Myocyte (in vitro differentiated cells): ENCODE data around the gene C2CD3. TPM values are rescaled to one million over a fixed set of nuclear protein-coding genes. Genes with fewer than 3 reads are reported as not detected.
A peak's percentile ranks its signal among the peaks of the same experiment; 100 is the strongest.

Experiments
- DNase-seq: peaks from one replicate; pipeline ENCODE4 v3.0.0-alpha.2; 2012; ENCODE audit warnings: low read depth
- total RNA-seq: library from RNA; depleted of rRNA; stranded (reverse); fragments of >200 nt; gene quantifications from 2 replicates; pipeline ENCODE4 v1.2.3, GENCODE V29; 2014

Gene C2CD3
- total RNA-seq, 1 donor from 2014 or later, result 55.6 TPM

- peak; percentile 78 for DNase-seq
Measured at GRCh38 chr11:73983741-73984538, 186.9 kb downstream of the C2CD3 start.

DNA sequence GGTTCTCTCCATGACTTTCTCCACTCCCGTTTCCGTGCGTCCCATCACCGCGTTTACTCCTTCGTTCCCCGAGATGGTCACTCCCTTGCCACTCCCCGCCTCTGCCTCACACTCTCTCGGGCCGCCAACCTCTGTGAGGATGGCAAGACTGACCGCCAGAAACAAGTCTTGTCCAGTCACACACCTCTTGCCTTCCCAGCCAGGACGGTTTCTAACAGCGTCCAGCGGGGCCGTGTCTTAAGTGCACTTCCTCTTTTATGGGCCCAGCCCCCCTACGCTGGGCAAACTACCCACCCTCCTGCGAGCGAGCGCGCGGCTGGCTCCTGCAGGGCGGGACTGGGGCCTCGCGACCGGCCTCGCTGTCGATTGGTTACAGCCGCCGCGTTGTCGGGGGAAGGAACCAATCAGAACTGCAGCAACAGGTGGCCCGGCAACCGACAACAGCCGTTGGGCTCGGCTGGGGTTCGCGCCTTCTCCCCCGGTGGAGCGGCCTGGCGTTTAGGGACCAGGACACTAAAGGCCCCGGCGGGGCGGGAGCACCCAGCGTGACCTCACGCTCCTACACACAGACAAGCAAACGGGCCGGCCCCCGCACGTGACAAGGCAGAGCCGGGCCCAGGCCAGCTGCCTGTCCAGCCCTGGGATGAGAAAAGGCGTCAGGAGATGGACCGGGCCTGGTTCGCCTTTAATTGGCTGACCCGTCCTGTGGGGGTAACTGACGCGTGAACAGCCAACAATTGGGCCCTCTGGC lies 187.6 kb downstream of the C2CD3 start:
- peak; percentile 96 for DNase-seq

GRCh38 chr11:73982595-73982989 lies 188.2 kb downstream of the C2CD3 start, which contains the start of gene UCP2:
Gene UCP2 (minus strand): TSS chr11:73982843. CDS start chr11:73978378, 4,465 bp downstream.
- peak; percentile 89 for DNase-seq

- no peak for DNase-seq
Measured at GRCh38 chr11:73981051-73981805, 189.6 kb downstream of the C2CD3 start.

DNA sequence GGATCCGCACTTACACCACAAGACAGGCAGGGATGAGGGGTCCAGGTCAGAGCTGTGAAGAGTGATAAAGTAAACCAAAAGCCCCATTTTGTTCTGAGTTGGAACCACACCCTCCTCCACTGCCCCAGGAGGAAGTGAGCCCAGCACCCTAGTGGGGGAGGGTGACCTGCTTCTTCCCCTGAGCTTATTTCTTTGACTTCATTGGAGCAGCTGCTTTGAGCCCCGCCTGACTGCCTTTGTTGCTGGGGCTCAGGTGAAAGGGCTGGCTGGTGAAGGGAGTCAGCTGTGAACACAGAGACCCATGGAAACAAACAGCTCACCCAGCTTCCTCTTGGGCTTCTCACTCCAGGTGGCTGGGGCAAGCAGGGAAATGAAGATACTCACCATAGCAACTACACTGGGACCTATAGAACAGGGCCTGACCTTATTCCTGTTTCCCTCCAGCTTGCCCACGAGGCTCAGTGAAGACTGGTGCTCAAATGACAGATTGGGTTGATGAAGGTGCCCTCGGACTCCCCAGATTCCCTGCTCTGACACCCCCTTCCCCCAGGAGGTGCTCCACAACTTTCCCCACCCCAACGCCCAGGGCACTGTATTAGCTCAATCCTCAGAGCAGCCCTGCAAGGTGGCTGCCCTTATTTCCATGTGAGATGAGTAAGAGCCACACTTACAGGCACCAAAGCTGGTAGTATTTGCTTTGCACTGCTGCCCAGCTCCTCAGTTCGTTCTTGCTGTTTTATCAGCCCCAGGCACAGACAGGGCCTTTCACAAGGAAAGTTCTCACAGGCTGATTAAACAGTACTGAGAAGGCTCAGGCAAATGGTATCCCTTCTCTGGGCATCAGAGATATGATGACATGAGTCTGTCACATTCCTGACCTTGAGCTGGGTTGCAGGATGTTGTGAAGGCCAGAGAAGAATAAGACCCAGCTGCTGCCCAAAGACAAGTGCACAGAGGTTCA lies 190.5 kb downstream of the C2CD3 start:
- DNase-seq, result peak; percentile 79

DNA sequence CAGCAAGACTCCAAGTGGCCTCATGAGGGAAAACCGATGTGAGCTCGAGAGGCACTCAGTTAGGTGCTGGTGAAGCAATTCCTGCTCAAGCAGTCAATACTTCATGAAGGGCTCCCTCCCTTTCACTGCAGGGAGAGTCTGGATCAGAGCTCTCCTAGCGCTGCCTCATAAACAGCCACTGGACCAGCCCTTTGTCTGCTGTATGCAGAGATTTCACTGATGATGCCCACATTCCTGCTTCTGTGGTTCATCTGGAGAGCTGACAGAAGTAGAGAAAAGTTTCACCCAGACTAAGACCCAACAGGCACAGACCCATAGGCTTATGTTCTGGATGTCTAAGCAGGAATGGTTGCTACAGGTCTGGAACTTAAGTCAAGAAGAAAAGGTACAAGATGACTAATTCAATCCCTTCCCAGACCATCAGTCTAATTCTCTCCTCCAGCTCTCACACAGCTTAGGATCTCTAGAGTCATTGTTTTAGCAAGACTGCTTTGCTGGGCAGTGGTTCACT lies 192.2 kb downstream of the C2CD3 start:
- DNase-seq, result no peak

DNA sequence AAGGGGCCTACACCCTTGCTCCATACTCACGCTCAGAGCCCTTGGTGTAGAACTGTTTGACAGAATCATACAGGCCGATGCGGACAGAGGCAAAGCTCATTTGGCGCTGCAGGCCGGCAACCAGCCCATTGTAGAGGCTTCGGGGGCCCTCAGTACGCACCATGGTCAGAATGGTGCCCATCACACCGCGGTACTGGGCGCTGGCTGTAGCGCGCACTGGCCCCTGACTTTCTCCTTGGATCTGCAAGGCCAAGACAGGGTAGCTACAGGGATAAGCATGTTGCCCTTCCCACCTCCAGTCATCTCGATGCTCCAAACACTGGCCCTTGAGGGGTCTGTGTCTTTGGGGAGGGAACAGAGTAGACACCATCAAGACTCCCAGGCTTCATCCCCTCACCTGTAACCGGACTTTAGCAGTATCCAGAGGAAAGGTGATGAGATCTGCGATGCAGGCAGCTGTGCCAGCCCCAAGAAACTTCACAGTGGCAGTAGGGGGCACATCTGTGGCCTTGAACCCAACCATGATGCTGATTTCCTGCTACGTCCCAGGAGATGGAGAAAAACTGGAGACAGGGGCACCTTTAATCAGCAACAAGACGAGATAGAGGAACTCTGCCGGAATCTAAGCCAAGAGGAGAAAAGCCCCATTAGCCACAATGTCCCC lies 192.8 kb downstream of the C2CD3 start:
- no peak for DNase-seq

- DNase-seq, result no peak
Measured at GRCh38 chr11:73976451-73977151, 194.2 kb downstream of the C2CD3 start.

DNA sequence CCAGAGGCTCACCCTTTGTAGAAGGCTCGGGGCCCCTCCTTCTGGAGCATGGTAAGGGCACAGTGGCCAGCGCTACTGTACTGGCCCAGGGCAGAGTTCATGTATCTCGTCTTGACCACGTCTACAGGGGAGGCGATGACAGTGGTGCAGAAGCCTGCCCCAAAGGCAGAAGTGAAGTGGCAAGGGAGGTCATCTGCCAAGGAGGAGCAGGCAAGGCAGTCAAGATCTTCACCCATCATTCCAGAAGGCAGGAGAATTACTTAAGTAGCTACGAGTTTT lies 195.4 kb downstream of the C2CD3 start:
- DNase-seq, result no peak

- DNase-seq, result no peak
Measured at GRCh38 chr11:73974604-73975478, 196.0 kb downstream of the C2CD3 start.

DNA sequence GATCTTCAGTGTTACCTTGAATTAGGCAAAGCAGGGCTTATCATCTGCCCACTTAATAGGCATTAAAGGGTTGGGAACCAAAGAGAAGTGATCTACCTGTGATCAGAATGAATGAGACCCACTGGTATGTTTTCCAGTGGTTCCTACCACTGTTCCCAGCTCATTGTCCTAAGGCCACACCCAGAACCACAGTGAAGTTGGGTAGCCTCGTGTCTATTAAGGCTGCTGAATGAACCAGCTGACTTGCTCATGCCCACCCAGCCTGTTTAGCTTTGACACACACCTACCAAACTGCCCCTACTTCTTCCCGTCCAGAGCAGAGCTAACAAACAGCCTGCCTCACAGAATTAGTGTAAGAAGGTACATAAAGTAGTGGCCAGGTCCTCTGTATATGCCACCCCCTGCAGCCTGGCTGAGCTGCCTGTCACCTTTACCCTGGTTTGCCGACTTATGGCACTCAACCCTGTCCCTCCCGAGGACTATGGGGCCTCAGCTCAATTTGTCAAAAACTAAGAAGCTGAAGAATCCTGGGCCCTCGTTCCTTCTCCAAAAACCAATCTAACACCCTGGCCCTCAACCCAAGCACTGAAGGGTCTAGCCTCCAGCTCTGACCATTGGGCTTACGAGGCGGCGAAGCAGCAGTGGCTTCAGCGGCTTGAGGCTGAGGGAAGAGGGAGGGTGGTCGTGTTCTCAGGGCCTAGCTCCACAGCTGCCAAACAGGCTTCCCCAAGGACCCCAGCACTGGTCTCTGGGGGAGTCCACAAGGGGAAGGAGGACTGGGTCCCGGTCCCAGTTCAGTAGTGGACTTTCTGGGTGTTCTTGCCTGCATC lies 198.0 kb downstream of the C2CD3 start:
- no peak for DNase-seq

GRCh38 chr11:73972187-73972586 lies 198.6 kb downstream of the C2CD3 start:
- no peak for DNase-seq

- no peak for DNase-seq
Measured at GRCh38 chr11:73971175-73971719, 199.6 kb downstream of the C2CD3 start.

DNA sequence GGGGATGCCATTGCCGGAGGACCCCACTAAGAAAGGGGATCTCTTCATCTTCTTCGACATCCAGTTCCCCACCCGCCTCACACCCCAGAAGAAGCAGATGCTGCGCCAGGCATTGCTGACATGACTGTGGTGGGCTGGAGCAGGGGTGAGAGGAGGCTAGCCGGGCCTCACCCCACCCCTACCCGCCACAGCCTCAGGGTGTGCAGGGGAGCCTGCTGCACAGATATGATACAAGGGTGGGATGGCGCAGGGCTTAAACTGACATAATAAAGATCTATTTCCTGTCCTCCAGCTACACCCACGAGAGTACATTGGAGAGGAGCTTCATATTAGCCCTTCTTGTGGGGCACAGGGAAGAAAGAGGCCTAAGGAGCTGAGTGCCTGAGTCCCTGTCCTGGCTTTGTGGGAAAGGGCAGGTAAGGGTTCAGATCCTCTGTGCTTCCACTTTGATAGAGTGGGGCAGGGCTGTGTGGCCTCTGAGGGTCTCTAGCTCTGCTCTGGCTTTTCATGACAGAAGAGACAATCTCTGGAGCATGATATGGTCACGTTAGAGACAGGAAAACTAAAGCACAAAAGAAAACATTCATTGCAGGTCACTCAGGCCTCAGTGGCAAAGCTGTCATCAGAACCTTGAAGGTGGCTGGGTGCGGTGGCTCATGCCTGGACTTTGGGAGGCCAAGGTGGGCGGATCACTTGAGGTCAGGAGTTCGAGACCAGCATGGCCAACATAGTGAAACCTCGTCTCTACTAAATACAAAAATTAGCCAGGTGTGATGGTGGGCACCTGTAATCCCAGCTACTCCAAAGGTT lies 200.6 kb downstream of the C2CD3 start:
- no peak for DNase-seq

DNA sequence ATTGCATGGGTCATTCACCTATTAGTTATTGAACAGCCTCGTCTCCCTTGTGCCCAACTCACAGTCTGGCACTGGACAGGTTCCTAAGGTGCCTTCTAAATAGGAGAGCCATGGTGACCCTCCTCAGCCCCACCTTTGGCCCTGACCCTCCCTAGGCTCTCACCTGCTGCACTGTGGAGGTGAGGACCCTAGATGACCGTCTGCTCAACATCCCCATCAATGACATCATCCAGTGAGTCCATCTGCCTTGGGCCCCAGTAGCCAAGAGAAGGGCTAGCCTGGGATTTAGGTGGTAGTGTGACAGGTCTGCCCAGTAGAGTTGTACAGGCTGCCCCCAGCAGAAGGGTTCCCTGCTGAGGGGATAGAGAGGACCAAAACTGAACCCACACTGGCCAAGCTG lies 201.7 kb downstream of the C2CD3 start:
- DNase-seq, result no peak

DNA sequence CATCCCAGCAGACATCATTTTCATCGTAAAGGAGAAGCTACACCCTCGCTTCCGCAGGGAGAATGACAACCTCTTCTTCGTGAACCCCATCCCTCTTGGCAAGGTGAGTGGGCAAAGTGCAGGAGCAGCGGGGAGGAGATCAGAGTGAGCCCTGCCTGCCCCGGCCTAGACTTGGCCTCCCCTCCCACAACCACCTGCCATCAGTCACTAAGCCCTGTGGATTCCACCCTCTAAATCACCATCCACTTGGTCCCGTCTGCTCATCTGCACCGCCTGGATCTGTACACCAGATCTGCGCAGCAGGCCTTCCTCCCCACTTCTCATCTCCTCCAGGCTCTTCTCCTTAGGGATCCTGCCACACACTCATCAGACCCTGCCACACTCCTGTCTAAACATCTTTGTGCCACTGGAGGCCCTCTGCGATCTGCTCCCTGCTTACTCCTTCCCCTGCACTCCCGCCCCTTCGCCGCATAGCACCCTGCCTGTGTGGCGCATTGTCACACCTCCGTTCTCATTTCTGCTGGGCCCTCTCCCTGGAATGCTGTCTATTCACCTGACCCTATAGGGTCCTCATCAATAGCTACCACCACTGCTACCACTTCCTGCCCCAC lies 202.3 kb downstream of the C2CD3 start:
- DNase-seq, result no peak
